Effector memory CD8-positive, alpha-beta T cell (primary cell): ENCODE measurements around the gene PIK3R4.

Experiments used
- ATAC-seq: fragments of 150-1000 bp; cut with Tn5 transposase; replicated peaks from 2 replicates; pipeline ENCODE4 v1.10.0; 2021; ENCODE audit warnings: mild to moderate bottlenecking, moderate library complexity
- DNase-seq, 3 experiments: peaks; one replicate each; pipeline ENCODE4 v3.0.0; 2021
- H3K27ac Mint-ChIP-seq, 2 donors: one replicate each; pipeline ENCODE4 v1.8.0; 2022; ENCODE audit warnings: mild to moderate bottlenecking in 2 of 2, mixed read lengths in 2 of 2, moderate library complexity in 2 of 2
- H3K27me3 Mint-ChIP-seq, 2 donors: one replicate each; pipeline ENCODE4 v1.8.0; 2022; ENCODE audit warnings: mixed read lengths in 2 of 2
- H3K36me3 Mint-ChIP-seq: one replicate; pipeline ENCODE4 v1.8.0; 2022; ENCODE audit warnings: mild to moderate bottlenecking, moderate library complexity, mixed read lengths; ENCODE audit not compliant: insufficient read depth
- H3K4me1 Mint-ChIP-seq, 2 donors: one replicate each; pipeline ENCODE4 v1.8.0; 2022; ENCODE audit warnings: low read depth in 2 of 2, mixed read lengths in 2 of 2
- H3K4me3 Mint-ChIP-seq, 2 donors: one replicate each; pipeline ENCODE4 v1.8.0; 2022; ENCODE audit warnings: mild to moderate bottlenecking in 2 of 2, mixed read lengths in 2 of 2, moderate library complexity in 2 of 2
- H3K9me3 Mint-ChIP-seq, 2 donors: one replicate each; pipeline ENCODE4 v1.8.0; 2022; ENCODE audit warnings: mixed read lengths in 2 of 2

Gene PIK3R4

DNA sequence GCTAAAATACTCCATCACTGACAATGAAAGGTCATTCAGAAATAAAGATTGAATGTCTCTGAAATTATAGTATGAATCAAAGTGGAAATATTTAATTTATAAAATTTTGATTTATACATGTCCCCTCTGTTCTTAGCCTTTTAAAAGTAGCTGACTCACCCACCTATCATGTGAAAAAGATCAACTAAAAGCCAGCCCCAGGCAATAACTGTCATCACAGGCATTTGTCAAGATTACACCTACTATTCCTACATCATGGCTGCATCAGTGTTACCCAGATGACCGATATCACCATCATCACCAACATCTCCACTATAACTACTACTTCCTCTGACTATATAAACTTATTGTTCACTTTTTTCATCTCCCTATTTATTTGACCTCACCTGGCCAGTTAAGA is 14.3 kb upstream of the PIK3R4 start:
- H3K4me1 Mint-ChIP-seq, result no peaks in the 10 kb centered on the region
- peaks cover 3% of the 10 kb centered on the region for H3K36me3 Mint-ChIP-seq
- no peak overlapping the region for H3K27ac Mint-ChIP-seq
- no peaks in the 10 kb centered on the region for H3K9me3 Mint-ChIP-seq
- ATAC-seq, result no peak
- H3K4me3 Mint-ChIP-seq, result no peak overlapping the region
- H3K27me3 Mint-ChIP-seq, result peaks cover 23 to 39% of the 10 kb centered on the region in 2 donors
- no peak for DNase-seq

DNA sequence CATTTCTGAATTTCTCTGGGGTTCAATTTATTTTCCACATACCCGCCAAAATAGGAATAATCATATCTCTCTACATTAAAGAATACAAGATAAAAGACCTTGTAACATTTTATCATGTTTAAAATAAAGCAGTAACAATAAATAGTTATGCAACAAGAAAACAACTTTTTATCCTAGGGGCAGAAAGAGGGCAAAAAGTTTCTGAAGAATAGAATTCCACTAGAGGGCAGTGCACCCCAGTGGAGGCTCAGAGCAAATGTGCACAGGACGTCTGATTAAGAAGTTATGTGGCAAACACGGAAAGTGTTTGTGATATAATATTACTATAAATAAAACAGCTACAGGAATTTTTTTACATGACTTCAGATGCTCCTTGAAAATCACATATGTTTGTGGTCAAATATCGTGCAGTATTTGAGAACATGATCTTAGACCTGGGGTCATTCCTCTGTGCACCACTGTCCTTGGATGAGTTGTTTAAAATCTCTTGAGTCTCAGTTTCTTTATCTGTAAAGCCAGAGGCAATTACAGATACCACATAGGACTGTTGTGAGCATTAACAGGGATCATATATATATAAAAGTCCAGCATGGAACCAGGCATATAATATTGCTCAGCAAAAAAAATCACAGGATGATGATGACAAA is 13.2 kb upstream of the PIK3R4 start:
- Mint-ChIP-seq H3K4me3 (no peak overlapping the region), H3K4me1 (no peaks in the 10 kb centered on the region), H3K36me3 (peaks cover 3% of the 10 kb centered on the region), H3K9me3 (no peaks in the 10 kb centered on the region), H3K27ac (no peak overlapping the region), H3K27me3 (peaks cover 12 to 28% of the 10 kb centered on the region in 2 donors)
- DNase-seq (peak; percentile 47 to 57 (median 48)), ATAC-seq (peak; percentile 91)

DNA sequence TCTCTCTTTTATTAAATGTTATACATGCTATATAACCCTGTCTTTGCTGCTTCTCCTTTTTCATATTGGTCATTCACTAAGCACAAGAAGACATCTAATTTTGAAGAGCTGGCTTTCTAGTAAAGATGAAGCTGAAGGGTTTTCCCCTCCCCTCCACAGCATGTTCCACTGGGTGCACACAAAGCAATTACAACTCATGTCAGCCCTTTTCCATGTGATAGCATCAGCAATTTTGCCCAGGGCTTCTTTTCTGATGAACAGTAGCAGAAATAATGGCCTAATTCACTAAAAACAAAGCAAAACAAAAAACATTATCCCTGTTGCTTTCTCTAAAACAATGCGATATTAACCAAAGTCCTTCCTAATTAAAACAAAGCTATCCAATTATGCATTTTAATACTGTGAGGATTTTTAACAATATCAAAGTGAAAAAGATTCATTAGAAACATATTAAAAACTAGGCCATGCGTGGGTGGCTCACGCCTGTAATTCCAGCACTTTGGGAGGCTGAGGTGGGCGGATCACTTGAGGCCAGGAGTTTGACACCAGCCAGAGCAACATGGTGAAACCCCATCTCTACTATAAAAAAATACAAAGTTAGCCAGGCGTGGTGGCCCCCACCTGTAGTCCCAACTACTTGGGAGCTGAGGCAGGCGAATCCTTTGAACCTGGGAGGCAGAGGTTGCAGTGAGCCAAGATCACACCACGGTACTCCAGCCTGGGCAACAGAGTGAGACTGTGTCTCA is 12.2 kb upstream of the PIK3R4 start:
- Mint-ChIP-seq H3K27me3 (peaks cover 7 to 19% of the 10 kb centered on the region in 2 donors), H3K4me1 (no peaks in the 10 kb centered on the region), H3K4me3 (no peak overlapping the region), H3K36me3 (peaks cover 3% of the 10 kb centered on the region), H3K27ac (no peak overlapping the region), H3K9me3 (no peaks in the 10 kb centered on the region)
- DNase-seq (no peak), ATAC-seq (no peak)

DNA sequence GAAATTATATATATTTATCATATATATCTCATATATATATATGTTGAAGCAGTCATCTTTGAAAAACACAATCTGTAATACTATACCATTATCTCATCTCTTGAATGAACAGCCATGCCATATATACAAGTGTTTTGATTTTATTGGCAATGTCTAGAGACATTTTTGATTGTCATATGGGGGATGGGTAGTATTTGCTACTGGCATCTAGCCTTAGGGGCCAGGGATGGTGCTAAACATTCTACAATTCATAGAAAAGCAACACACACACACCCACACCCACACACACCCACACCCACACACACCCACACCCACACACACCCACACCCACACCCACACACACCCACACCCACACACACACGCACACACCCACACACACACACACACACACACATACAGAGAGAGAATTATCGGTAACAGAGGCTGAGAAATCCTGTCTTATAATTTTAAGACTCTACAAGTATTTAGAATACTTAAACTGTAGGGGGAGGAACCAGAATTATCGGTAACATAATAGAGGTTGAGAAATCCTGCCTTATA is 11.1 kb upstream of the PIK3R4 start:
- H3K27ac Mint-ChIP-seq, result no peak overlapping the region
- no peaks in the 10 kb centered on the region for H3K4me1 Mint-ChIP-seq
- H3K9me3 Mint-ChIP-seq, result no peaks in the 10 kb centered on the region
- ATAC-seq (no peak), DNase-seq (no peak)
- peaks cover 0 to 8% of the 10 kb centered on the region in 2 donors for H3K27me3 Mint-ChIP-seq
- no peak overlapping the region for H3K4me3 Mint-ChIP-seq
- peaks cover 3% of the 10 kb centered on the region for H3K36me3 Mint-ChIP-seq

DNA sequence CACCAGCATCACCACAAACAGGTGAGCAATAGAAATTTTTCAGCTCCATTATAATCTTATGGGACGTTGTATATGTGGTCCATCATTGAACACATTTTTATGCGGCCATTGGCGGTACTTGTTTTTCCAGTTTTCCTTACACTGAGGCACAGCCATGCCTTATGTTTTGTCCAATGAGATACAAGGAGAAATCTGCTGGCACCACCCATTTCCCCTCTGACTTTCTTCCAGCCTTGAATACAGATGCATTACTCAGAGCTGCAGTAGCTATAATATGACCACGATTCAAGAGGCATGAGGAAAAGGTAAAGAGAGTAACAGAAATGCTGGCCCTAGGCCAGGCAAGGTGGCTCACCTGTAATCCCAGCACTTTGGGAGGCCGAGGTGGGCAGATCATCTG is 9.0 kb upstream of the PIK3R4 start:
- H3K36me3 Mint-ChIP-seq, result peaks cover 3% of the 10 kb centered on the region
- no peak for DNase-seq
- no peak overlapping the region for H3K27ac Mint-ChIP-seq

GRCh38 chr3:130748981-130749380 is 2.4 kb upstream of the PIK3R4 start:
- H3K4me1 Mint-ChIP-seq, result peaks cover 17 to 24% of the 10 kb centered on the region in 2 donors
- H3K27ac Mint-ChIP-seq, result no peak overlapping the region
- no peaks in the 10 kb centered on the region for H3K9me3 Mint-ChIP-seq
- ATAC-seq (no peak), DNase-seq (no peak)
- H3K4me3 Mint-ChIP-seq, result no peak overlapping the region
- no peaks in the 10 kb centered on the region for H3K27me3 Mint-ChIP-seq
- peaks cover 23% of the 10 kb centered on the region for H3K36me3 Mint-ChIP-seq

More for the DNA sequence above, 9.0 kb upstream of the PIK3R4 start:
- Mint-ChIP-seq H3K27me3 (no peaks in the 10 kb centered on the region), H3K4me1 (no peaks in the 10 kb centered on the region), H3K4me3 (no peak overlapping the region), H3K9me3 (no peaks in the 10 kb centered on the region)
- no peak for ATAC-seq

GRCh38 chr3:130748467-130748861 is 1.8 kb upstream of the PIK3R4 start:
- no peak for ATAC-seq
- Mint-ChIP-seq H3K9me3 (no peaks in the 10 kb centered on the region), H3K27ac (peak overlapping the region in 1 of 2 donors; percentile 98), H3K27me3 (no peaks in the 10 kb centered on the region), H3K4me1 (peaks cover 22 to 29% of the 10 kb centered on the region in 2 donors), H3K36me3 (peaks cover 26% of the 10 kb centered on the region), H3K4me3 (peak overlapping the region in 1 of 2 donors; percentile 92)
- DNase-seq, result no peak

DNA sequence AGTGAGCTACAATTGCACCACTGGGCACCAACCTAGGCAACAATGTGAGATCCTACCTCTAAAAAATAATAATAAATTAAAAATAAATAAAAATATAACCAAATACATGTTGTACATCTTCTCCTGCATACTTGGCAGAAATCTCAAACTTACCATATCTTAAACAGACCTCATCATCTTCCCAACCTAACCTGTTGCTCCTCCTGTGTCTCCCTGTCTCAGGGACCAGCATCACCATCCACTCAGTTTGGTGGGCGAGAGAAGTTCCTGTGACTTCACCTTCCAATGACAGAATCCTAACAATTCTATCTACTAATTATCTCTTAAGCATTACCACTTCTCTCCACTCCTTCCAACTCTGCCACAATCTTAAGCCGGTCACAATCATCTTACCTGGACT is 3.3 kb downstream of the PIK3R4 start:
- Mint-ChIP-seq H3K27me3 (no peaks in the 10 kb centered on the region), H3K27ac (peak overlapping the region in 1 of 2 donors; percentile 1), H3K4me1 (peaks cover 35 to 68% of the 10 kb centered on the region in 2 donors), H3K4me3 (peak overlapping the region; percentile 2), H3K9me3 (no peaks in the 10 kb centered on the region), H3K36me3 (peaks cover 35% of the 10 kb centered on the region)
- no peak for ATAC-seq
- DNase-seq, result no peak

- DNase-seq (no peak), ATAC-seq (no peak)
- H3K36me3 Mint-ChIP-seq, result peaks cover 23% of the 10 kb centered on the region
- no peaks in the 10 kb centered on the region for H3K27me3 Mint-ChIP-seq
- peak overlapping the region in 1 of 2 donors; percentile 35 for H3K4me3 Mint-ChIP-seq
- H3K27ac Mint-ChIP-seq, result peak overlapping the region in 1 of 2 donors; percentile 2
- peaks cover 38 to 76% of the 10 kb centered on the region in 2 donors for H3K4me1 Mint-ChIP-seq
- H3K9me3 Mint-ChIP-seq, result no peaks in the 10 kb centered on the region
Measured at GRCh38 chr3:130741946-130742610, 4.6 kb downstream of the PIK3R4 start.

- DNase-seq (no peak), ATAC-seq (no peak)
- peaks cover 32 to 66% of the 10 kb centered on the region in 2 donors for H3K4me1 Mint-ChIP-seq
- no peaks in the 10 kb centered on the region for H3K27me3 Mint-ChIP-seq
- H3K9me3 Mint-ChIP-seq, result no peaks in the 10 kb centered on the region
- H3K36me3 Mint-ChIP-seq, result peaks cover 13% of the 10 kb centered on the region
- H3K27ac Mint-ChIP-seq, result peak overlapping the region in 1 of 2 donors; percentile 27
- no peak overlapping the region for H3K4me3 Mint-ChIP-seq
Measured at GRCh38 chr3:130739848-130740247, 6.8 kb downstream of the PIK3R4 start.

DNA sequence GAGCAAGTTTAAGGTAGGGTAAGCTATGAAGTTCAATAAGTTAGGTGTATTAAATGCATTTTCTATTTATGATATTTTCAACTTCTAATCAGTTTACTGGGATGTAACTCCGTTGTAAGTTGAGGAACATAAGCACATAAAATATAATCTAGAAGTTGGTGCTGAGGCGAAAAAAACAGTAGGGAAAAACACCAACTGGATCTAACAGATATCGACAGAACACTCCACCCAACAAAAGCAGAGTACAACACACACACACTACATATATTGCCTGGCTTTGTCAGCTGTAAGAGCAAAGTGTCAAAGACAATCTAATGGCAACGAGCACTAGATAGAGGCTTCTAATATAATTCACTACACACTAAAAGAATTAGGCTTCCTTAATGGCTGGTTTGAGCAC is 8.4 kb downstream of the PIK3R4 start:
- H3K4me1 Mint-ChIP-seq, result peaks cover 19 to 52% of the 10 kb centered on the region in 2 donors
- peak overlapping the region in 1 of 2 donors; percentile 56 for H3K27ac Mint-ChIP-seq
- H3K9me3 Mint-ChIP-seq, result no peaks in the 10 kb centered on the region
- no peak for DNase-seq
- ATAC-seq, result no peak
- H3K27me3 Mint-ChIP-seq, result no peaks in the 10 kb centered on the region
- peaks cover 17% of the 10 kb centered on the region for H3K36me3 Mint-ChIP-seq
- no peak overlapping the region for H3K4me3 Mint-ChIP-seq

DNA sequence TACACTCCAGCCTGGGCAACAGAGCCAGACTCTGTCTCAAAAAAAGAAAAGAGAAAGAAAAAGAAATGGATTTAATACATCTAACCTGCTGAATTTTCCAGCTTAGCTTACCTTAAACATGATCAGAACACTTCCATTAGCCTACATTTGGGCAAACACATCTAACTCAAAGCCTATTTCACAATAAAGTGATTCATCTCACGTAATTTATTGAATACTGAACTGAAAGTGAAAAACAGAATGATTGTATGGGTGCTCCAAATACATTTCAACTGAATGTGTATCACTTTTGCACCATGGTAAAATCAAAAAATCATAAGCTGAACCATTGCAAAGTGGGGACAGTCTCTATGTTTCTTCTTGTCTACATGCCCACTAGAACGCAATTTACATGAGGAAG is 9.0 kb downstream of the PIK3R4 start:
- H3K36me3 Mint-ChIP-seq, result peaks cover 21% of the 10 kb centered on the region
- no peak for DNase-seq
- H3K4me3 Mint-ChIP-seq, result no peak overlapping the region
- H3K4me1 Mint-ChIP-seq, result peaks cover 18 to 46% of the 10 kb centered on the region in 2 donors
- H3K9me3 Mint-ChIP-seq, result no peaks in the 10 kb centered on the region
- no peaks in the 10 kb centered on the region for H3K27me3 Mint-ChIP-seq
- no peak overlapping the region for H3K27ac Mint-ChIP-seq
- ATAC-seq, result no peak

- Mint-ChIP-seq H3K27ac (no peak overlapping the region), H3K4me3 (no peak overlapping the region), H3K9me3 (no peaks in the 10 kb centered on the region), H3K36me3 (peaks cover 25% of the 10 kb centered on the region), H3K27me3 (no peaks in the 10 kb centered on the region), H3K4me1 (peaks cover 8 to 13% of the 10 kb centered on the region in 2 donors)
- no peak for ATAC-seq
- DNase-seq, result no peak
Measured at GRCh38 chr3:130733236-130733875, 13.3 kb downstream of the PIK3R4 start.
